Measurements from ENCODE around the gene SCN9A.

- no peak for TF ChIP-seq CTCF (IDR thresholded peaks at IDR 0.05)
- TF ChIP-seq POLR2A (IDR thresholded peaks at IDR 0.05) = no peak
Measured at GRCh38 chr2:166321076-166321475, 54.7 kb downstream of the SCN9A start.

Measured in uterus (tissue), 2 donors.